Gastroesophageal sphincter (tissue), 4 donors: Measurements from ENCODE around the gene MAS1. TPM values are rescaled to one million over a fixed set of nuclear protein-coding genes. Genes with fewer than 3 reads are reported as not detected.

Experiments used
- ATAC-seq: fragments of 150-250 bp; one replicate; pipeline ENCODE4 v1.9.1; 2016; ENCODE audit warnings: mild to moderate bottlenecking, moderate library complexity
- H3K27ac ChIP-seq, 4 donors: fragments of 200-600 bp; sonication (generic) in 3 of 4; 1 replicate in 3 of 4; 2 replicates in 1 of 4; pipeline ENCODE4 v1.5.1; 2016 to 2019
- H3K27me3 ChIP-seq: fragments of 200-600 bp; sonication (generic); one replicate; pipeline ENCODE4 v1.5.1; 2019
- H3K36me3 ChIP-seq, 2 donors: fragments of 200-600 bp; sonication (generic); one replicate each; pipeline ENCODE4 v1.5.1; 2019; ENCODE audit warnings: control low read depth in 1 of 2
- H3K4me1 ChIP-seq, 3 donors: fragments of 200-600 bp; sonication (generic); 1 replicate in 2 of 3; 2 replicates in 1 of 3; pipeline ENCODE4 v1.5.1; 2016 to 2019; ENCODE audit warnings: control low read depth in 2 of 3
- H3K4me3 ChIP-seq, 2 donors: fragments of 200-600 bp; sonication (generic); one replicate each; pipeline ENCODE4 v1.5.1; 2019; ENCODE audit warnings: mild to moderate bottlenecking in 1 of 2, moderate library complexity in 1 of 2
- H3K9me3 ChIP-seq, 3 donors: fragments of 200-600 bp; sonication (generic); one replicate each; pipeline ENCODE4 v1.5.1; 2017 to 2019; ENCODE audit warnings: control low read depth in 2 of 3
- CTCF ChIP-seq, 4 experiments: fragments of 200-600 bp in 2 of 4; fragments of 450-650 bp in 2 of 4; sonication (generic) in 1 of 4; IDR thresholded peaks; one replicate each; pipeline ENCODE4 v1.5.1; 2017 to 2019; ENCODE audit warnings: antibody characterized with exemption in 4 of 4, mild to moderate bottlenecking in 2 of 4, moderate library complexity in 2 of 4
- EP300 ChIP-seq: sonication (generic); formaldehyde crosslinking; IDR thresholded peaks from one replicate; pipeline ENCODE4 v1.6.1; 2017; ENCODE audit warnings: antibody characterized with exemption, mild to moderate bottlenecking
- POLR2A ChIP-seq, 2 donors: fragments of 450-650 bp; IDR thresholded peaks; one replicate each; pipeline ENCODE4 v1.6.1; 2017; ENCODE audit warnings: antibody characterized with exemption in 2 of 2, mild to moderate bottlenecking in 2 of 2, moderate library complexity in 1 of 2
- POLR2AphosphoS5 ChIP-seq: sonication (generic); formaldehyde crosslinking; IDR thresholded peaks from one replicate; pipeline ENCODE4 v1.6.1; 2017; ENCODE audit warnings: antibody characterized with exemption
- WGBS, 2 donors: methylation state at CpG; one replicate each; pipeline ENCODE4 v1.1.5; 2018; ENCODE audit warnings: low coverage in 1 of 2; 5-methylcytosine and 5-hydroxymethylcytosine counted together
- total RNA-seq, 4 donors: library from RNA; depleted of rRNA; stranded (reverse); fragments of >200 nt; gene quantifications; one replicate each; pipeline ENCODE4 v1.1.0, GENCODE V29; 2016

The MAS1 gene
- total RNA-seq, 4 donors from 2014 or later: not detected

GRCh38 chr6:159894991-159895390 lies 4.2 kb downstream of the MAS1 start:
- Histone ChIP-seq H3K4me3 (no peak overlapping the region), H3K4me1 (no peaks in the 10 kb centered on the region), H3K27ac (no peak overlapping the region), H3K27me3 (peaks cover 45% of the 10 kb centered on the region), H3K36me3 (no peaks in the 10 kb centered on the region), H3K9me3 (no peaks in the 10 kb centered on the region)
- WGBS, 2 donors: 89 to 94% methylated on average over 3 of the region's 4 CpGs
- no peak for ATAC-seq
- TF ChIP-seq EP300 (no peak), POLR2AphosphoS5 (no peak), CTCF (IDR thresholded peaks at IDR 0.05) (no peak), POLR2A (IDR thresholded peaks at IDR 0.05) (no peak)

- Histone ChIP-seq H3K27me3 (peaks cover 20% of the 10 kb centered on the region), H3K36me3 (no peaks in the 10 kb centered on the region), H3K4me3 (no peak overlapping the region), H3K9me3 (no peaks in the 10 kb centered on the region), H3K4me1 (no peaks in the 10 kb centered on the region), H3K27ac (no peak overlapping the region)
- no peak for ATAC-seq
- WGBS, 2 donors: 75% methylated on average over 1 of the region's 4 CpGs; no CpG with 5 or more reads in 1 of the 2 donors
- TF ChIP-seq EP300 (no peak), CTCF (IDR thresholded peaks at IDR 0.05) (no peak), POLR2AphosphoS5 (no peak), POLR2A (IDR thresholded peaks at IDR 0.05) (no peak)
These were observed 6.8 kb downstream of the MAS1 start for GRCh38 chr6:159897603-159898002.

- ATAC-seq: no peak
- Histone ChIP-seq H3K4me3 (no peak overlapping the region), H3K27ac (no peak overlapping the region), H3K9me3 (no peaks in the 10 kb centered on the region), H3K27me3 (peaks cover 11% of the 10 kb centered on the region), H3K36me3 (no peaks in the 10 kb centered on the region), H3K4me1 (no peaks in the 10 kb centered on the region)
- no peak for TF ChIP-seq EP300
- no peak for TF ChIP-seq POLR2A (IDR thresholded peaks at IDR 0.05)
- no peak for TF ChIP-seq CTCF (IDR thresholded peaks at IDR 0.05)
- no peak for TF ChIP-seq POLR2AphosphoS5
- 58% methylated on average over 1 of the region's 1 CpG; no CpG with 5 or more reads in 1 of the 2 donors for whole genome bisulfite sequencing, 2 donors
These were observed 7.7 kb downstream of the MAS1 start for GRCh38 chr6:159898519-159898918.

- Histone ChIP-seq H3K9me3 (no peaks in the 10 kb centered on the region), H3K4me3 (no peak overlapping the region), H3K36me3 (no peaks in the 10 kb centered on the region), H3K27ac (no peak overlapping the region), H3K27me3 (peaks cover 15% of the 10 kb centered on the region), H3K4me1 (no peaks in the 10 kb centered on the region)
- TF ChIP-seq EP300 (no peak), CTCF (IDR thresholded peaks at IDR 0.05) (no peak), POLR2AphosphoS5 (no peak), POLR2A (IDR thresholded peaks at IDR 0.05) (no peak)
- WGBS, 2 donors: 59 to 67% methylated on average over 11 to 13 of the region's 15 CpGs
- ATAC-seq: no peak
These were observed 9.4 kb downstream of the MAS1 start for GRCh38 chr6:159899994-159900745.

GRCh38 chr6:159902620-159903019 lies 11.8 kb downstream of the MAS1 start:
- Histone ChIP-seq H3K9me3 (no peaks in the 10 kb centered on the region), H3K27me3 (peaks cover 15% of the 10 kb centered on the region), H3K4me3 (no peak overlapping the region), H3K36me3 (no peaks in the 10 kb centered on the region), H3K4me1 (no peaks in the 10 kb centered on the region), H3K27ac (no peak overlapping the region)
- TF ChIP-seq EP300 (no peak), POLR2AphosphoS5 (no peak), CTCF (IDR thresholded peaks at IDR 0.05) (no peak), POLR2A (IDR thresholded peaks at IDR 0.05) (no peak)
- WGBS, 2 donors: 47 to 65% methylated on average over 8 to 9 of the region's 9 CpGs
- ATAC-seq: no peak
